CD4-positive, alpha-beta memory T cell (primary cell): Measurements from ENCODE around the gene NAA16. TPM values are rescaled to one million over a fixed set of nuclear protein-coding genes. Genes with fewer than 3 reads are reported as not detected.

Experiments
- CTCF ChIA-PET: fragments of 350-600 bp; sonication (Branson Sonifier 250); formaldehyde crosslinking; loops from one replicate; lab custom pipeline; 2021; ENCODE audit warnings: inconsistent platforms; ENCODE audit not compliant: partially characterized antibody; lab: Charles Lee
- POLR2A ChIA-PET: fragments of 350-600 bp; sonication (Branson Sonifier 250); formaldehyde crosslinking; loops from one replicate; lab custom pipeline; 2021; ENCODE audit not compliant: partially characterized antibody; lab: Charles Lee
- DNase-seq, 5 donors: peaks; one replicate each; pipeline versions ENCODE4 v3.0.0 to v3.0.0-alpha.2; 2020 to 2022; ENCODE audit warnings: mixed read lengths in 1 of 5
- H3K27ac ChIP-seq: one replicate; pipeline ENCODE4 v1.7.0; 2013; ENCODE audit warnings: low read depth, low read length
- H3K27me3 ChIP-seq: 2 replicates; pipeline ENCODE4 v1.7.0; 2013; ENCODE audit warnings: mild to moderate bottlenecking, low read length, moderate library complexity; ENCODE audit not compliant: insufficient read depth
- H3K36me3 ChIP-seq: 2 replicates; pipeline ENCODE4 v1.7.0; 2013; ENCODE audit warnings: mild to moderate bottlenecking, low read length, moderate library complexity; ENCODE audit not compliant: insufficient read depth
- H3K4me1 ChIP-seq: 2 replicates; pipeline ENCODE4 v1.7.0; 2013; ENCODE audit warnings: mild to moderate bottlenecking, low read length, moderate library complexity; ENCODE audit not compliant: insufficient read depth
- H3K4me3 ChIP-seq, 2 donors: one replicate each; pipeline ENCODE4 v1.7.0; 2013; ENCODE audit warnings: low read length in 2 of 2, mild to moderate bottlenecking in 1 of 2
- H3K9me3 ChIP-seq, 2 donors: one replicate each; pipeline ENCODE4 v1.7.0; 2013; ENCODE audit warnings: low read length in 2 of 2, control low read depth in 1 of 2; ENCODE audit not compliant: control insufficient read depth in 1 of 2
- H3K27ac Mint-ChIP-seq, 7 donors: one replicate each; pipeline ENCODE4 v1.8.0; 2020 to 2021; ENCODE audit warnings: mixed read lengths in 7 of 7, mild to moderate bottlenecking in 6 of 7, inconsistent platforms in 3 of 7, moderate library complexity in 3 of 7
- H3K27me3 Mint-ChIP-seq, 2 donors: one replicate each; pipeline ENCODE4 v1.8.0; 2020 to 2021; ENCODE audit warnings: mixed read lengths in 2 of 2
- H3K36me3 Mint-ChIP-seq, 2 donors: one replicate each; pipeline ENCODE4 v1.8.0; 2020 to 2021; ENCODE audit warnings: mixed read lengths in 2 of 2, inconsistent platforms in 1 of 2, mild to moderate bottlenecking in 1 of 2
- H3K4me1 Mint-ChIP-seq, 4 donors: one replicate each; pipeline ENCODE4 v1.8.0; 2020 to 2021; ENCODE audit warnings: mixed read lengths in 4 of 4, mild to moderate bottlenecking in 1 of 4
- H3K4me3 Mint-ChIP-seq, 8 donors: one replicate each; pipeline ENCODE4 v1.8.0; 2020 to 2021; ENCODE audit warnings: mixed read lengths in 8 of 8, mild to moderate bottlenecking in 7 of 8, moderate library complexity in 6 of 8, inconsistent platforms in 3 of 8
- H3K9me3 Mint-ChIP-seq, 8 donors: one replicate each; pipeline ENCODE4 v1.8.0; 2020 to 2021; ENCODE audit warnings: mixed read lengths in 8 of 8, mild to moderate bottlenecking in 5 of 8, inconsistent platforms in 3 of 8, moderate library complexity in 1 of 8
- intact Hi-C: fragments of 100-400 bp; cut with micrococcal nuclease; formaldehyde crosslinking; loops from one replicate; pipeline ENCODE4 v1.15.1; 2023
- polyA plus RNA-seq, 2 donors: library from polyadenylated mRNA; unstranded; fragments of 300-500 nt; fragmentation: Illumina TruSeq; gene quantifications; one replicate each; pipeline ENCODE4 v1.2.3, GENCODE V29; 2021
- total RNA-seq, 2 experiments: library from RNA; stranded (reverse); gene quantifications; one replicate each; pipeline ENCODE4 v1.2.3, GENCODE V29; 2021

The NAA16 gene
- total and polyA plus RNA-seq, 4 experiments from 2014 or later: 8.6 to 62.5 (median 39.7) TPM

DNA sequence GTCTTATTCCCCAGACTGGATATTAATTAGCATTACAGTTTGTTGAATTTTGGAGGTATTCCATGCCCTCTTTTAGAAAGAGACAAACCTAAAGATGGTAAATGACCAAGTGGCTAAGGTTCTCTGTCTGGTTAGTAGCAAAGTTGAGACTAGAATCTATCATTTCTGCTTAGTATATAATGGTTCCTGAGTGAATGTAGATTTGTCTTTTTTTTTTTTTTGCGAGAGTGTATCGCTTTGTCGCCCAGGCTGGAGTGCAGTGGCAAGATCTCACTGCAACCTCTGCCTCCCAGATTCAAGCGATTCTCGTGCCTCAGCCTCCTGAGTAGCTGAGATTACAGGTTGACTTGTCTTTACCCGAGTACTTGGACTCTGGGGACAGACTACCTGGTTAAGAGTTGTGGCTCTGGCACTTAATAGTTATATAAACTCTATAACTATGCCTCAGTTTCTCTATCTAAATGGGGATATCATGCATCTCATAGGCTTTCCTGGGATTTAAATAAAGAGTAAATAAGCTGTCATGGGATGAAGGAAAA, 2.7 kb downstream of the NAA16 start:
- no peak for DNase-seq
- H3K4me1 ChIP-seq: peaks cover 54% of the 10 kb centered on the region
- intact Hi-C loops: loop anchor here (5.0 kb wide), 4 partner anchors 44 to 734 kb away; partner anchors contain the start of genes DGKH, KBTBD6 and WBP4
- POLR2A ChIA-PET: interaction anchor here (0.7 to 1.3 kb wide), 2 partner anchors 44 to 145 kb away, joined by 3 to 4 read pairs; no protein-coding TSS in a partner anchor
- CTCF ChIA-PET: no interaction called here
- no peaks in the 10 kb centered on the region for H3K9me3 ChIP-seq
- H3K36me3 ChIP-seq: no peaks in the 10 kb centered on the region
- H3K4me3 Mint-ChIP-seq: peak overlapping the region; percentile 37 to 94 (median 76)
- H3K27me3 Mint-ChIP-seq: no peaks in the 10 kb centered on the region
- H3K4me1 Mint-ChIP-seq: peaks cover 36 to 68% (median 53%) of the 10 kb centered on the region in 4 donors
- H3K27ac ChIP-seq: no peak overlapping the region
- peaks cover 7 to 22% of the 10 kb centered on the region in 2 donors for H3K36me3 Mint-ChIP-seq
- H3K27ac Mint-ChIP-seq: peak overlapping the region in 6 of 7 donors; percentile 19 to 71 (median 50)
- no peaks in the 10 kb centered on the region for H3K27me3 ChIP-seq
- H3K9me3 Mint-ChIP-seq: peaks cover 0 to 2% (median 0%) of the 10 kb centered on the region in 8 donors
- H3K4me3 ChIP-seq: no peak overlapping the region

DNA sequence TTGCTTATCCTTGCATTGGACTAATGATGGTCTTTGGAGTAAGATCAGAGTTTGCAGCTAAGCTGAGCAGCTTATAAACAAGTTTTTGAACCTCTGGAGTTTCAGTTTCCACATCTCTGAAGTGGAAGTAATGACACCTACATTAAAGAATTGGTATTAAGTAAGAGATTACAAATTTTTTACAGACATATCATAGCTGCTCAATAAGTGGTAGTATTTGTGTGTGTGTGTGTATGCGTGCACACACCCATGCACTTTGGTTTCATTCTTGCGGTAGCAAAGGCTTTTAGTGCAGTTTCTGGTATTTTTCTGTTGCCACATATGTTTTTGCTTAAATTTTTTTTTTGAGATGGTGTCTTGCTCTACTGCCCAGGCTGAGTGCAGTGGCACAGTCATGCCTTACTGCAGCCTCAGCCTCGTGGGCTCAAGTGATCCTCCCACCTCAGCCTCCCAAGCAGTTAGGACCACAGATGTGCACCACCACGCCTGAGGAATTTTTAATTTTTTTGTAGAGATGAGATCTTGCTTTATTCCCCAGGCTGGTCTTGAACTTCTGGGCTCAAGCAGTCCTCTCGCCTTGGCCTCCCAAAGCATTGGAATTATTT, 4.5 kb downstream of the NAA16 start:
- Mint-ChIP-seq H3K27ac (peak overlapping the region in 6 of 7 donors; percentile 19 to 63 (median 50)), H3K4me3 (peak overlapping the region; percentile 37 to 76 (median 64)), H3K9me3 (peaks cover 0 to 2% (median 0%) of the 10 kb centered on the region in 8 donors), H3K4me1 (peaks cover 36 to 63% (median 51%) of the 10 kb centered on the region in 4 donors), H3K36me3 (peaks cover 7 to 29% of the 10 kb centered on the region in 2 donors), H3K27me3 (no peaks in the 10 kb centered on the region)
- no peak for DNase-seq
- H3K4me1 ChIP-seq: peaks cover 49% of the 10 kb centered on the region
- peaks cover 4% of the 10 kb centered on the region for H3K36me3 ChIP-seq
- H3K4me3 ChIP-seq: no peak overlapping the region
- intact Hi-C loops: no loop called here
- ChIA-PET POLR2A (interaction anchor here (1.1 to 1.3 kb wide), 2 partner anchors 36 to 143 kb away, joined by 3 read pairs; no protein-coding TSS in a partner anchor), CTCF (interaction anchor here (0.7 kb wide), 1 partner anchor 261 kb away, joined by 3 read pairs; no protein-coding TSS in a partner anchor)
- H3K9me3 ChIP-seq: no peaks in the 10 kb centered on the region
- H3K27me3 ChIP-seq: no peaks in the 10 kb centered on the region
- H3K27ac ChIP-seq: no peak overlapping the region

DNA sequence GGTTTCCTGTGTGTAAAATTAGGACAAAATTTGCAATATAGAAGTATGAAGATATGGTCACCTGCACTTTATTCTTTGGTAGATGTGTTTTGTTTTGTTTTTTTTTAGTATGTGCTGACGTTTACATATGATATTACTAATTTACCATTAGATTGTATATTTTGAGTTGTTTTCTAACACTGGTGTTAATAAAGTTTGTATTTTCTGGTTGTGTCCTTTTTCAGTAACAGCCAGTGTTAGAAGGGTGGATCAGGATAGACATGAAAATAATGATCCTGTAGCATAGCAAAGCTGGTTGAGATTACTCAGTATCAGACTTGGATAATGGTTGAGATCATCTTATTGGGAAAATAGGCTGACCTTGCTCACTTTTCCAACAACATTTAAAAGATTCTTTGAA, 6.2 kb downstream of the NAA16 start:
- intact Hi-C loops: no loop called here
- Mint-ChIP-seq H3K4me3 (peak overlapping the region in 2 of 8 donors; percentile 5 to 17), H3K27ac (peak overlapping the region in 3 of 7 donors; percentile 25 to 66 (median 51))

DNA sequence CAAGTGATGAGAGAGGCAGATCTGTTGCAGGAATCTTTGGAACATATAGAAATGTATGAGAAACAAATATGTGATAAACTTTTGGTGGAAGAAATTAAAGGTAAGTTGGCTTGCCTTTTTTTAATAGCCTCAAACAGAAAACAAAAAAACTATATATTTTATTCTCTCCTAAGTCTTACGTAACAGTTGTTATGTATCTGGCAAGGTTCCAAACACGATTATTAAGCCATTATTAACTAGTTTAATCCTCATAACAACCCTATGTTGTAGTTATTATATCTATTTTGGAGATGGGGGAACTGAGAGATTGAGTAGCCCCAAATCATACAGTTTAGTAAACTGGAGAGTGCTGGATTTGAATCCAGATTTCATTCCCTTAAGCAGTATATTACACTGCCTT, 14.7 kb downstream of the NAA16 start:
- no peaks in the 10 kb centered on the region for H3K27me3 Mint-ChIP-seq

More for the DNA sequence above, 6.2 kb downstream of the NAA16 start:
- DNase-seq: no peak
- peaks cover 16 to 27% of the 10 kb centered on the region in 2 donors for H3K36me3 Mint-ChIP-seq
- H3K4me1 Mint-ChIP-seq: peaks cover 40 to 59% (median 49%) of the 10 kb centered on the region in 4 donors
- H3K27ac ChIP-seq: no peak overlapping the region
- ChIA-PET CTCF (interaction anchor here (2.2 kb wide), 1 partner anchor 15 kb away, joined by 7 read pairs; no protein-coding TSS in a partner anchor), POLR2A (no interaction called here)
- H3K9me3 ChIP-seq: no peaks in the 10 kb centered on the region
- H3K9me3 Mint-ChIP-seq: no peaks in the 10 kb centered on the region
- H3K4me1 ChIP-seq: peaks cover 47% of the 10 kb centered on the region
- H3K27me3 Mint-ChIP-seq: no peaks in the 10 kb centered on the region
- H3K4me3 ChIP-seq: no peak overlapping the region
- H3K36me3 ChIP-seq: peaks cover 12% of the 10 kb centered on the region
- no peaks in the 10 kb centered on the region for H3K27me3 ChIP-seq

DNA sequence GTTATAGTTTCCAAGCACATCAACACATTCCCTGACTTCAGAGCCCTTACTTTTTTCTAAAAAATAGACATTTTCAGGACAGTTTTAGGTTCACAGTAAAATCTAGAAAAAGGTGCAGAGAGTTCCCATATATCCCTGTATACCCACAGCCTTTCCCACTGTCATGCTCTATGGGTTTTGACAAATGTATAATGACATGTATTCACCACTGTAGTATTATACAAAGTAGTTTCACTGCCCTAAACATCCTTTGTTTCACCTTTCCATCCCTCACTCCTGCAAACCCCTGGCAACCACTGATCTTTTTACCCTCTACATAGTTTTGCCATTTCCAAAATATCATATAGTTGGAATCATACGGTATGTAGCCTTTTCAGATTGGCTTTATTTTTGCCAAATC, 15.6 kb downstream of the NAA16 start:
- Histone ChIP-seq H3K36me3 (peaks cover 12% of the 10 kb centered on the region), H3K4me3 (no peak overlapping the region), H3K27me3 (no peaks in the 10 kb centered on the region), H3K9me3 (no peaks in the 10 kb centered on the region), H3K27ac (no peak overlapping the region), H3K4me1 (peaks cover 30% of the 10 kb centered on the region)
- Mint-ChIP-seq H3K36me3 (peaks cover 45 to 62% of the 10 kb centered on the region in 2 donors), H3K4me3 (no peak overlapping the region), H3K27me3 (no peaks in the 10 kb centered on the region), H3K27ac (no peak overlapping the region), H3K9me3 (no peaks in the 10 kb centered on the region), H3K4me1 (peaks cover 20 to 40% (median 25%) of the 10 kb centered on the region in 4 donors)
- ChIA-PET POLR2A (no interaction called here), CTCF (no interaction called here)
- no peak for DNase-seq
- intact Hi-C loops: no loop called here

More for the DNA sequence above, 14.7 kb downstream of the NAA16 start:
- no peaks in the 10 kb centered on the region for H3K9me3 ChIP-seq
- no peaks in the 10 kb centered on the region for H3K27me3 ChIP-seq
- ChIA-PET CTCF (no interaction called here), POLR2A (no interaction called here)
- H3K36me3 ChIP-seq: peaks cover 14% of the 10 kb centered on the region
- Mint-ChIP-seq H3K4me3 (no peak overlapping the region), H3K4me1 (peaks cover 18 to 40% (median 25%) of the 10 kb centered on the region in 4 donors), H3K27ac (no peak overlapping the region), H3K9me3 (no peaks in the 10 kb centered on the region), H3K36me3 (peaks cover 45 to 61% of the 10 kb centered on the region in 2 donors)
- no peak overlapping the region for H3K27ac ChIP-seq
- intact Hi-C loops: loop anchor here (2.0 kb wide), 1 partner anchor 15 kb away; the partner anchor contains the start of gene NAA16
- peaks cover 30% of the 10 kb centered on the region for H3K4me1 ChIP-seq
- DNase-seq: no peak
- H3K4me3 ChIP-seq: no peak overlapping the region

DNA sequence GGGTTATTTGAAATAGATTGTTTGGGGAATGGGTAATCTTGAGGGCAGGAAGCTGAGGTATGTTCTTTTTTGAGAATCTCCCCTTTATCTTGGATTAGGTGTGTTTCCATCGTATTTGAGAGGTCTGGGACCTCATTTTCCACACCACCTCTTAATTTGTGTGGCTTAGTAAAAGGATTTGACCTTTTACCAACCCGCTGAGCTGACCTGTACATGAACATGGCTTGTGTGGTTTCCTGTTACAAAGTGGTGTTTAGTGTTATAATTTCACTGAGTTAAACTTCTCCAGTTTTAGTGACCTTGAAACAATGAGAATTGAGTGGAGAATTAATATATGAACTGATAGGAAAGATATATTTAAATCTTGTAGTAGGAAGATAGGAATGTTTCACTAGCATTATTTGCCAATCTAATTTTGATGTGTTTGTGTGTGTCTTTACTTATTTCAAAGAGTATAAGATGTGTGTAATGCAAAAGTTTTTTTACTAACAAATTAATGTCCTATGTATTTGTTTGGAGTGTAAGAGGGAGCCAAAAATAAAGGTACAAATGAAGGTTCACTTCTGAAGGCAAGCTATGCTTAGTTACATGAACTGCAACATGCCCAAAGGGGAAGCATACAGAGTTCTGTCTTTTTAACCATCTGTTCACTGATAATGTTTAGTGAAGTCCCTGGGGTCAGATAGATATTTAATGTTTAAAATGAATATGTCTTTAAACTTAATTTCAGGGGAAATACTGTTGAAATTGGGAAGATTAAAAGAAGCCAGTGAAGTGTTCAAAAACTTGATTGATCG, 17.1 kb downstream of the NAA16 start:
- CTCF ChIA-PET: no interaction called here
- intact Hi-C loops: no loop called here
- peaks cover 45 to 59% of the 10 kb centered on the region in 2 donors for H3K36me3 Mint-ChIP-seq
- H3K27me3 Mint-ChIP-seq: no peaks in the 10 kb centered on the region
- Histone ChIP-seq H3K27me3 (no peaks in the 10 kb centered on the region), H3K4me1 (peaks cover 27% of the 10 kb centered on the region), H3K27ac (no peak overlapping the region), H3K36me3 (peaks cover 8% of the 10 kb centered on the region), H3K4me3 (no peak overlapping the region), H3K9me3 (no peaks in the 10 kb centered on the region)
- H3K9me3 Mint-ChIP-seq: no peaks in the 10 kb centered on the region
- no peak for DNase-seq
- H3K27ac Mint-ChIP-seq: peak overlapping the region in 4 of 7 donors; percentile 19 to 82 (median 38)
- POLR2A ChIA-PET: interaction anchor here (1.4 kb wide), 1 partner anchor 15 kb away, joined by 4 read pairs; no protein-coding TSS in a partner anchor
- H3K4me3 Mint-ChIP-seq: peak overlapping the region in 1 of 8 donors; percentile 18
- peaks cover 15 to 33% (median 21%) of the 10 kb centered on the region in 4 donors for H3K4me1 Mint-ChIP-seq
